Stomach (tissue), 9 donors: ENCODE results near the gene URGCP. TPM values are rescaled to one million over a fixed set of nuclear protein-coding genes. Genes with fewer than 3 reads are reported as not detected.

Source experiments
- DNase-seq, 2 donors: peaks; one replicate each; pipeline versions ENCODE4 v3.0.0 to v3.0.0-alpha.2; 2013 to 2019
- H3K27ac ChIP-seq, 5 donors: fragments of 200-600 bp in 4 of 5; sonication (generic) in 4 of 5; one replicate each; pipeline ENCODE4 v1.5.1; 2013 to 2019; ENCODE audit warnings: mild to moderate bottlenecking in 1 of 5, moderate library complexity in 1 of 5
- H3K27me3 ChIP-seq, 3 donors: fragments of 200-600 bp; sonication (generic); one replicate each; pipeline ENCODE4 v1.5.1; 2017 to 2019; ENCODE audit warnings: mixed run types in 1 of 3
- H3K36me3 ChIP-seq, 4 donors: fragments of 200-600 bp; sonication (generic); 1 replicate in 3 of 4; 2 replicates in 1 of 4; pipeline ENCODE4 v1.5.1; 2016 to 2019
- H3K4me1 ChIP-seq, 4 donors: fragments of 200-600 bp; sonication (generic); one replicate each; pipeline ENCODE4 v1.5.1; 2016 to 2019
- H3K4me3 ChIP-seq, 4 donors: fragments of 200-600 bp; sonication (generic) in 3 of 4; one replicate each; pipeline ENCODE4 v1.5.1; 2016 to 2019; ENCODE audit warnings: mild to moderate bottlenecking in 1 of 4
- H3K9me3 ChIP-seq, 4 donors: fragments of 200-600 bp; sonication (generic); one replicate each; pipeline ENCODE4 v1.5.1; 2016 to 2019
- EP300 ChIP-seq: sonication (generic); formaldehyde crosslinking; IDR thresholded peaks from one replicate; pipeline ENCODE4 v1.6.1; 2017; ENCODE audit warnings: antibody characterized with exemption
- POLR2A ChIP-seq, 4 donors: fragments of 450-650 bp; IDR thresholded peaks; one replicate each; pipeline ENCODE4 v1.6.1; 2016; ENCODE audit warnings: antibody characterized with exemption in 4 of 4, control low read depth in 2 of 4, mild to moderate bottlenecking in 1 of 4, moderate library complexity in 1 of 4
- POLR2AphosphoS5 ChIP-seq, 3 donors: sonication (generic); formaldehyde crosslinking; IDR thresholded peaks; one replicate each; pipeline ENCODE4 v1.6.1; 2016; ENCODE audit warnings: antibody characterized with exemption in 3 of 3
- WGBS, 5 donors: extraction: QIAGEN DNeasy Blood & Tissue Kit in 3 of 5; methylation state at CpG; one replicate each; pipeline versions ENCODE4 v1.1.5 to v1.1.7; 2013 to 2018; 5-methylcytosine and 5-hydroxymethylcytosine counted together
- intact Hi-C: fragments of 100-400 bp; cut with DNase I; formaldehyde crosslinking; loops from one replicate; pipeline ENCODE4 v1.15.1; 2023; ENCODE audit warnings: low total_unique reads
- polyA plus RNA-seq, 3 donors: library from polyadenylated mRNA; stranded (reverse); fragments of 200-250 nt; gene quantifications; one replicate each; pipeline ENCODE4 v1.2.3, GENCODE V29; 2013
- total RNA-seq, 5 donors: library from RNA; depleted of rRNA; stranded (reverse); fragments of >200 nt; gene quantifications; one replicate each; pipeline versions ENCODE4 v1.1.0 to v1.2.3, GENCODE V29; 2014 to 2016
- TF ChIP-seq, protein P1 (sequence below), 7 experiments: fragments of 450-650 bp in 4 of 7; fragments of 200-600 bp in 3 of 7; sonication (generic) in 3 of 7; IDR thresholded peaks; one replicate each; pipeline ENCODE4 v1.5.1; 2016 to 2019; ENCODE audit warnings: antibody characterized with exemption in 7 of 7, control low read depth in 2 of 7, mild to moderate bottlenecking in 1 of 7
- donor health status: healthy with polysubstance abuse.
- donor health status: Bipolar disorder and iron deficiency.
- donor health status: healthy.

The URGCP gene
- total and polyA plus RNA-seq, 8 donors: 10.8 to 47.3 (median 24.2) TPM

- no peaks in the 10 kb centered on the region for H3K9me3 ChIP-seq
- TF ChIP-seq, protein P1, sequence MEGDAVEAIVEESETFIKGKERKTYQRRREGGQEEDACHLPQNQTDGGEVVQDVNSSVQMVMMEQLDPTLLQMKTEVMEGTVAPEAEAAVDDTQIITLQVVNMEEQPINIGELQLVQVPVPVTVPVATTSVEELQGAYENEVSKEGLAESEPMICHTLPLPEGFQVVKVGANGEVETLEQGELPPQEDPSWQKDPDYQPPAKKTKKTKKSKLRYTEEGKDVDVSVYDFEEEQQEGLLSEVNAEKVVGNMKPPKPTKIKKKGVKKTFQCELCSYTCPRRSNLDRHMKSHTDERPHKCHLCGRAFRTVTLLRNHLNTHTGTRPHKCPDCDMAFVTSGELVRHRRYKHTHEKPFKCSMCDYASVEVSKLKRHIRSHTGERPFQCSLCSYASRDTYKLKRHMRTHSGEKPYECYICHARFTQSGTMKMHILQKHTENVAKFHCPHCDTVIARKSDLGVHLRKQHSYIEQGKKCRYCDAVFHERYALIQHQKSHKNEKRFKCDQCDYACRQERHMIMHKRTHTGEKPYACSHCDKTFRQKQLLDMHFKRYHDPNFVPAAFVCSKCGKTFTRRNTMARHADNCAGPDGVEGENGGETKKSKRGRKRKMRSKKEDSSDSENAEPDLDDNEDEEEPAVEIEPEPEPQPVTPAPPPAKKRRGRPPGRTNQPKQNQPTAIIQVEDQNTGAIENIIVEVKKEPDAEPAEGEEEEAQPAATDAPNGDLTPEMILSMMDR (IDR thresholded peaks at IDR 0.05): no peak
- no peak for TF ChIP-seq EP300
- no peak for TF ChIP-seq POLR2AphosphoS5 (IDR thresholded peaks at IDR 0.05)
- no peak for TF ChIP-seq POLR2A (IDR thresholded peaks at IDR 0.05)
- intact Hi-C loops: no loop called here
- H3K36me3 ChIP-seq: peaks cover 7 to 18% (median 16%) of the 10 kb centered on the region in 4 donors
- 92 to 97% (median 95%) methylated on average over 6 of the region's 6 CpGs for WGBS, 5 donors
- H3K27me3 ChIP-seq: no peaks in the 10 kb centered on the region
- peaks cover 11 to 68% (median 37%) of the 10 kb centered on the region in 4 donors for H3K4me1 ChIP-seq
- DNase-seq: no peak
- H3K27ac ChIP-seq: no peak overlapping the region
- no peak overlapping the region for H3K4me3 ChIP-seq
These were observed 15.9 kb downstream of the URGCP start for GRCh38 chr7:43890468-43890867.

DNA sequence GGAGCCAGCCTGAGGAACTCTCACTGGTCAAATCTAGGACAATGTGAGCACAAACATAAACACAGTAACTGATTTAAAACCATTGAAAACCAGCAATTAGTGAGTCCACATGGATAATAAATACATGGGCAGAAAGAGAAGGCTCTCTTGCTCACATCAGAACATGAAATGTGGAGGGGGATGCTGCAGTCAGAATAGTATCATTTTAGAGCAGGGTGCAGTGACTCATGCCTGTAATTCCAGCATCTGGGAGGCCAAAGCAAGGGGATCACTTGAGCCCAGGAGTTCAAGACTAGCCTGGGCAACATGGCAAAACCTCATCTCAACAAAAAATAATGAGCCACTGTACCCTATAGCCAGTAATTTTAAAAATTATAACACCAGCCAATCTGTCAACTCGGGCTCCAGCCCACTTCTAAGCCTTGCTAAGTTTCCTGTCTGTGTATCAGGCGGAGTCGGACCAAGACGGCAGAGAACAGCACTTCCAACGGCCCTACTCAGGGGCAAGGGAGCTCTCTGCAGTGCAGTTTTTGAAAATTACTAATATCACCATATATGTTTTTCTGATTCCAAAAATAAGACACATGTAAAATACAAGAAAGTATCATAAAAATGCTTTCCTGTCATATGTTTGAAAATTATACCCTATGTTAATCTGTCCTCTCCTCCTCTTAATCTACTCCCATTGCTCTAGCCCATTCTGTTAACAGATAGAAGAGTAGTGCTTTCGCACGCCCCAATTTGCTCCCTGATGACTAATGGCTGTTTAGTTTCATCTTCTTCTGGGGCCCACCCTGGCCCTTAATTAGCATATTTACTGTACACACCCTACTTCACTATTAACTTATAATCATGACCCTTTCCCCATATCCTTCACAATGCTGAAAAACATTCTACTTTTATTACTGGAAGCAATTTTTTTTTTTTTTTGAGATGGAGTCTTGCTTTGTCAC lies 17.1 kb downstream of the URGCP start:
- Histone ChIP-seq H3K27ac (no peak overlapping the region), H3K9me3 (no peaks in the 10 kb centered on the region), H3K27me3 (no peaks in the 10 kb centered on the region), H3K4me3 (no peak overlapping the region), H3K36me3 (peaks cover 12 to 30% (median 28%) of the 10 kb centered on the region in 4 donors), H3K4me1 (peaks cover 11 to 61% (median 37%) of the 10 kb centered on the region in 4 donors)
- intact Hi-C loops: no loop called here
- 78 to 88% (median 84%) methylated on average over 7 of the region's 7 CpGs for WGBS, 5 donors
- TF ChIP-seq POLR2A (IDR thresholded peaks at IDR 0.05) (no peak), EP300 (no peak), POLR2AphosphoS5 (IDR thresholded peaks at IDR 0.05) (no peak)
- TF ChIP-seq, protein P1 (IDR thresholded peaks at IDR 0.05): no peak
- no peak for DNase-seq

GRCh38 chr7:43884617-43885016 lies 21.8 kb downstream of the URGCP start:
- TF ChIP-seq EP300 (no peak), POLR2A (IDR thresholded peaks at IDR 0.05) (no peak), POLR2AphosphoS5 (IDR thresholded peaks at IDR 0.05) (no peak)
- TF ChIP-seq, protein P1 (IDR thresholded peaks at IDR 0.05): no peak
- intact Hi-C loops: no loop called here
- no peak for DNase-seq
- H3K27me3 ChIP-seq: no peaks in the 10 kb centered on the region
- H3K27ac ChIP-seq: no peak overlapping the region
- peaks cover 31 to 75% (median 67%) of the 10 kb centered on the region in 4 donors for H3K36me3 ChIP-seq
- H3K9me3 ChIP-seq: no peaks in the 10 kb centered on the region
- peaks cover 0 to 16% (median 6%) of the 10 kb centered on the region in 4 donors for H3K4me1 ChIP-seq
- H3K4me3 ChIP-seq: no peak overlapping the region
- 87 to 93% (median 92%) methylated on average over 4 of the region's 4 CpGs for WGBS, 5 donors

DNA sequence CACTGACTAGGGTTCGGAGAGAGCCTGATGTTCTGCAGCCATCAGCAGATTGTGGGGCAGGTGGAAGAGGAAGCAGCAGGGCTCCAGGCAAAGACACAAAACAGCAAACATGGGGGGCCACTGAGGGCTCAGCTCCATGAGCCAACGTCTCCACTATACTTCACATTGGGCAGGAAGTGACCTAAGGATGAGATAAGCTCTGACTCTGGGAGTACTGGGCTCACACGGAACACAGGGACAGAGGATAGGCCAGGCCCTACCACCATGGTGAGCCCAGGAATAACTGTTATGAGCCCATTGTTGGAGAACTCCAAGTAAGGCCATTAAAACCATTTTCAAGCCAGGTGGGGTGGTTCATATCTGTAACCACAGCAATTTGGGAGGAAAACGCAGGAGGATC lies 22.2 kb downstream of the URGCP start:
- Histone ChIP-seq H3K36me3 (peaks cover 34 to 79% (median 71%) of the 10 kb centered on the region in 4 donors), H3K4me3 (no peak overlapping the region), H3K27ac (no peak overlapping the region), H3K27me3 (no peaks in the 10 kb centered on the region), H3K9me3 (no peaks in the 10 kb centered on the region), H3K4me1 (peaks cover 0 to 13% (median 4%) of the 10 kb centered on the region in 4 donors)
- WGBS, 5 donors: 84 to 93% (median 87%) methylated on average over 4 of the region's 4 CpGs
- intact Hi-C loops: no loop called here
- no peak for DNase-seq
- no peak for TF ChIP-seq POLR2AphosphoS5 (IDR thresholded peaks at IDR 0.05)
- TF ChIP-seq, protein P1 (IDR thresholded peaks at IDR 0.05): no peak
- TF ChIP-seq POLR2A (IDR thresholded peaks at IDR 0.05): no peak
- TF ChIP-seq EP300: no peak
